Hematopoietic multipotent progenitor cell treated with erythropoietin and hydrocortisone succinate and interleukin-3 and kit ligand, for 17 days (in vitro differentiated cells): ENCODE measurements around the gene SMYD3.

ENCODE experiments used
- DNase-seq: peaks from one replicate; pipeline ENCODE4 v3.0.0-alpha.2; 2015; ENCODE audit warnings: low spot score

Gene SMYD3

DNA sequence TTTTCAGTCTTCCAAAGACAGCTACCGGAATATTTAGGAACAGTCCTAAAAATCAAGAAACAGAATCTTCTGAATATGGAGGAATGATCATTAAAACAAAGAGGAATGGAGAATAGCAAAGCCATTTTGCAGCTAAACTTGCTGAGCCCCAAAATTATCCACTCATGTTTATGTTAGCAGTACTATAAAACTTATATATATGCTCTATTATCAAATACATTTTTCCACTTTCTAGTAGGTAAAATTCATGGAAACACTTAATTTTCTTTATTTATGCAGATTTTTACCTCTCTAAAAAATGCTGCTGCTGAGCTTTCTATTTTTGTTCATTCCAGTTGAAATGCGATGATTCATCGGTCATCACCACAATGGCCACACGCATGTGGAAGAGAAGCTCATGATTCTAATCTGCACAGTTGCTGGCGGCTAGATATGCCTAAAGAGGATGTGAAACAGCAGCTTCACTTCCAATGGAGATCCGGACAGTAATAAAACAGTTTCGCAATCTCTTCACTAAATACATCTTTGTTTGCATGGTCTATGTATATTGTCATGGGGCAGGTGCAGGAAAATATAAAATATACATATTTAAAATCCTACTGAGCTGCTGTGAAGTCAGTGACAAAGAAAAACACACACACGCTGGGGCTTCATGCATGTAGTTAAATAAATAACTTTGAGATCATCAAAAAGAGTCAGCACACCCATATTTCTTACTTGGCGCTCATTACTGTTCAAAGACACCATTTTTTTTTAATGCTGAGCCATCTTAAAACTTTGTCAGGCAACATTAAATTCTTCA, 292.2 kb downstream of the SMYD3 start:
- no peak for DNase-seq

DNA sequence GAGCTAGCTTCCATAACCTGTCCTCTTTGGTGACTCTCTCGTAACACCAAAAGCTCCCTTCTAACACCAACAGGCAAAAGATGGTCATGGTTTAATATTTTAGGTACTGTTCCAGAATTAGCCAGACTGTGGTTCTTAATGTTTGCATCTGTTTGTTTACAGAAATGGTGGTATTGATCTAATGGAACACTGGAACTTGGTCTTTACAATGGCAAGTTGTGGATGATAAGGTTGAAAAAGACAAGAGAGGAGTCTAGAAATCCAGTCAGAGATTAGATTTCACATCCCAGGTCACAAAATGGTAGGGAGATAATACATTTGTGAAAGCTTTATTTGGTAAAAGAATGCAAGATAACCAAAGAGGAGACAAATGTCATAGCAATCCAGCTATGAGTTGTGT, 293.1 kb downstream of the SMYD3 start:
- no peak for DNase-seq

DNA sequence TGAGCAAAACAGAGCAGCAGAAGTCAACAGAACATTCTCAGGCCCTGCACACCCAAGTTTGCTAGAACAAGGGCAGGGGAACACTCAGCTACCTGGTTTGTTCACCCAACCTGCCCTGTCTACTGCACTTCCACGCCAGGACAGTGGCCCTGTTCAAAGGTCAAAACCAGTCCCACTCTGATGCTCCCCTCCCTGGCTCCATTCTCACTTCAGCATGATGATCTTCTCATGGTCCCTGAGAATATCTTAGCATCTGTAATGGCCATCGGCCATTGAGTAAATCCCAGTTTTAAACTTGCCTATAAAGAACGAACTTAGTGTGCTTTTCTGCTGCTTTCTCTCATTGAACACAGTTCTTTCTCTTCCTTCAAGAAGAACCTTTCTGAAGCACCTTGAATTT, 293.6 kb downstream of the SMYD3 start:
- no peak for DNase-seq

DNA sequence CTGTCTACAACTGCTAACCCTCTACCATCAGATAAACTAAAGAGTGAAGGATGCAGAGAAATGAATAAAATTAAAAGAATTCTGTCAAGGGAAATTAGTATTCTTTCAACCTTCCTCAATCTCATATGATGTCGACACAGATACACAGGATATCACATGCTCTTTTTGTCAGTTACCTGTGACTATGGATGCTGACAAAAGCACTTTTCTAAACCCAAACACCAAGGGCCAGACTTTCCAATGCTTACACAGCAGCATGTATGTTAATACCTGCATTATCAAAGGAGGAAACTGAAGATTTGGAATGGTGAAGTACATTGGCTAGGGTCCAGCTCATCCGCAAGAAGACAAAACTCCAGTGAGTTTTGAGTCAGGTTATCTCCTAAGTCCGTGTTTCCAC, 294.0 kb downstream of the SMYD3 start:
- no peak for DNase-seq

DNA sequence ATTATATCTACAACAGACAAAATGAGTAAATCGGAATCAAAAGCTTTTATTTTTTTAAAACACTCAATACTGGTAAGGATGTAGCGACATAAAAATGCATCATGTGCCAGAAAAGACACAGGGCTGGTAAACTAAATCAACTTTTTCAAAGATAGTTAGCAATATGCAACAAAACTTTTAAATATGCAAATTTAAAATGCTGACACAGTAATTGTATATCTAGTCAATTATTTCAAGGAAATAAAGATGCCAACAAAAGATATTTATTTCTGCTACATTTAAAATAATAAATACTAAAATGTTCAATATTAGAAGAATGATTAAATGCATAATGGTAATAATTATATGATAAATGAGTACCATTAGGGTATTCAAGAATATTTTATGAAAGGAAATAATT, 295.1 kb downstream of the SMYD3 start:
- no peak for DNase-seq

DNA sequence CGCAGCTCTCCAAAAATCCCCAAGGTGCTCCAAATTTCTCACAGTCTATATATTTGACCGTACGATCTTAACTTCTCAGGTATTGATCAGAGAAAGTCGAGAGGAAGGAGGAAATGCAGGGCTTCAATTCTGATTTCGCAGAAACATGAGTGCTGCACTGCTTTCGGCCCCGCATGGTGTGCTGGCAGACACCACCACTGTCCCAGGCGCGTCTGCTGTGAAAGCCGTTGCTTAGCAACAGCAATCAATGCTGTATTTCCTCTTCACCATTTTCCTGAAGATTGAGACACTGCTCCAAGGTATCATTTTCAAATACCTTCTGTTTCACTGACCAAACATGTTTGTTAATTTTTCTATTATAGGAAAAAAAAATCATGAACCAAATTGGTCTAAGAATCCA, 296.3 kb downstream of the SMYD3 start:
- DNase-seq, result no peak

DNA sequence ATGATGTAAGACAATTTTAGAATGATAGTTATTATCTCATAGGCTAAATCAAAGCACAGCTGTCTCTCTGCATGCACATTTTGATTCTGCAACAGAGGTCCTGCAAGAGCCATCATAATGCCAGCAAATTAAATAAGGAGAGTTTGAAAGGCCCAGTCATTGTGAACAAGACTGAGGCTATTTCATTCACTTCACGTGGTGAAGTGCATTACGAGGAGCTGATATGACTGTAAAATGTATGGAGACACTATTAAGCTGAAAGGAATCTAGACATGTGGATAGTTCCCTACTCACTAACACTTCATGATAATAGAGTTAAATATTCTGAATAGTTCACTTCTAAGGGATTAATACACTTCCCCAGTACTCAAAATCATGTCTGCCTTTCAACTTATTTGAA, 299.0 kb downstream of the SMYD3 start:
- no peak for DNase-seq

DNA sequence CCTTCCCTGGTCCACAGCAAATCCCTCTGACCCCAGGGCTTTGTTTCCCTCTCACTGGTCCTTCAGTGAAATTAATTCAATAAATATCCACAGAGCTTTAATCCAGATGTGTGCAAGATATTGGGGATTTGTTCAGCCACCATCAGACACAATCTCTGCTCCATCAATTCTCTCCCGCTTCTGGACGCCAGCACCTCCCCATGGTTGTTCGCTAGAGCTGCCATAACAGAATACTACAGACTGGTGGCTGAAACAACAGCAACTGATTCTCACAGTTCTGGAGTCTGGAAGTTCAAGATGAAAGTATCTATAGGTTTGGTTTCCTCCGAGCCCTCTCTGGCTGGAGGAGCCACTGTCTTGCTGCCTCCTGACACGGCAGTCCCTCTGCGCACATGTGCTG, 303.9 kb downstream of the SMYD3 start:
- DNase-seq, result no peak

DNA sequence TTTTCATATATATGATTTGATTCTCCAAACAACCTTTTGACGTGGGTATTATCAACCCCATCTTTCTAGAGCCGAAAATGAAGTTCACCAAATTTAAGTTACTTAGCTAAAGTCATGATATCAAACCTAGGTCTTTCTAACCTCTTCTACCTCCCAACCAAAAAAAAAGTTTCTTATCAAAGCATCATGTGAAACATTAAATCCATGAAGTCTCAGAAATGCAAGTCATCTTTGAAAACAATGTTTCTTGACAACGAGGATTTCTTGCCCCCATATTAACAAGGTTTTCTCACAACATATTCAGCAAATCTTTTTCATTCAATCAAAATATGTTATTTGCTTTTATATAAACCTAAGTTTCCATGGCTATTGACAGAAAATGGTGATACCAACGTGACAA, 306.3 kb downstream of the SMYD3 start:
- DNase-seq, result no peak

DNA sequence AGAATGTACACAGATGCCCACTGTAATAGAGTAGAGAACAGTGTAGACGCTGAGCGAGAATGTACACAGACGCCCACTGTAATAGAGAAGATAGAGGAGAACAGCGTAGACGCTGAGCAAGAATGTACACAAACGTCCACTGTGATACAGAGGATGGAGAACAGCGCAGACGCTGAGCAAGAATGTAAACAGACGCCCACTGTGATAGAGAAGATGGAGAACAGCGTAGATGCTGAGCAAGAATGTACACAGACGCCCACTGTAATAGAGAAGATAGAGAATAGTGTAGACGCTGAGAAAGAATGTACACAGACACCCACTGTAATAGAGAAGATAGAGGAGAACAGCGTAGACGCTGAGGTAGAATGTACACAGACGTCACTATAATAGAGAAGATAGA, 306.9 kb downstream of the SMYD3 start:
- DNase-seq, result no peak

DNA sequence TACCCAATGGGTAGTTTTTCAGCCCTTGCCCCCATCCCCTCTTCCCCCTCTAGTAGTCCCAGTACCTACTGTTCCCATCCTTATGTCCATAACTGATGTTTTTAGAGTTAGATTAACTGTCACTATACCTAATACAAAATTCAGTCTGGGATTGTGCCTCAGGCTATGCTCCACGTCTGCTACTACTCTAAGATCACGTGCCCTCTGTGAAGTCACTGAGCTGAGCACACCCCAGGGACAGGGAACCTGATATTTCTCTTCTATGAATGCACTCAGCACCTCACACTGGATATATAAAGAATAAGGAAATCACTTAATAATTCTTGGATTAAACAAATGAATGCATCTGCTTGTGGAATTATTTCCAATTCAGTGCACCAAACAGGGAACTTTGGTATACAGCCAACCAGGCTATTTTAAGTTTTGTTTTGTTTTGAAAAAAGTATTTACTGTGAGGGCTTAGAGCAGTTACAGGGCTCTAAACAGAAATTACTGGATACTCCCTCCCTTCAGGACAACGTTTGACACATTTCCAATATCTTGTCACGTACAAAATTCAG, 307.9 kb downstream of the SMYD3 start:
- no peak for DNase-seq

DNA sequence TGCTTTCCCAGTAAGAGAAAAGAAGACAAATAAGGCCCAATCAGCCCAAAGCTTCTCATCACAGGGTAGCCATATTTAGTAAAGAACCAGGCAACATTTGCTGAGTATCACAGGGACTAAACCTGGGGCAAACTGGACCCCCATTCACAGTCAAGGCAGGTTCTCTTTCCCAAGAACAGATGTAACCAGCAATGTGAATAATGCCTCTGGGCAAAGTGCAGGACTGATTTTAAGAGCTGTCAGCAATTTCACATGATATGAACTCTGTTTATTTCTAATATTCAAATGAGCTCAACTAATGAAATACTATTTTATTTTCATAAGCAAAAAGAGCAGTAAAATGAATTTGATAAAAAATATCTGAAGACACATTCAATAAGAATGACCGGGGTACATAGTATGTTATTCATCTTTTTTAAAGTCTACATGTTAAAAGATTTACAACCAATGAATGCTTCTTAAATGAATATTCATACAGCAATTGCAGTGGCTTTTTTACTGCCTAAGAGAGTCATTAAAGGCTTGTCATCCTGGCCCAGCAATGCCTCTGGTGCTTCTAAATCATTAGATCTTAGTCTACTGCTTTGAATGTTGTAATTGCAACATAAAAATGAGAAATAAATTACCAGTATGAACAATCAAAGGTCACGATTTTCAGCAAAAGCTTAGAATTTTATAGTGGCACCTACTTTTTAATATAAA, 308.8 kb downstream of the SMYD3 start:
- no peak for DNase-seq

DNA sequence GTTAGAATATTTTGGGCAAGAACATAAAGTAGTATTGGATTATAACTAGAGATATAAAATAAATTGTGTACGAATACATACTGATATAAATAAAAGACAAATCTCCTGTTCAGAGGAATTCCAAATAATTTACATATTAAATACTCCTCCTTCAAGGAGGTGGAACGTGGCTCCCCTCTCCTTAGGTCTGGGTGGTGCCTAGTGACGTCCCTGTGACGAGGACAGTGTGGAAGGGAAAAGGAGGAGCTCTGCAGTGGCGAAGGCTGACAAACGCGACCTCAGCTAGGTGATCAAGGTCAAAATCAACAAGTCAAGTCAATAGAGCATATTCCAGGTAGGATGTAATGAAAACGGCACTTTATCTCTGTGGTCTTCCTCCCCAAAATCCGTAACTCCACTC, 310.0 kb downstream of the SMYD3 start:
- DNase-seq, result no peak

DNA sequence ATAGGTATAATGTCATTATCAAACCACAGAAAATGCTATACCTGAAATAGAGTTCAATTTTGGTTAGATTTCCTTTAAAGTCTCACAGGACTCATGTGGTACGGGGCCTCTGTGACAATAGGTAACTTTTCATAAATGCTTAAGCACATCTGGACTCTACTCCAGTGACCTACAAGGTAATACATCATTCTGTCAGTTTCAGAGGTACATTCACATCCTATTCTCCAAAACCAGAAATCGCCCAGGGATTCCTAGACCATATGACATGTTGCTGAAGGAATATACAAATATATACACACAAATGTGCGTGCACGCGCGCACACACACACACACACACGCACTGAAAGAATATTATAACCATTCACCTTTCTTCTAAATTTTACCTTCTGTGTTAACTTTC, 311.8 kb downstream of the SMYD3 start:
- no peak for DNase-seq

DNA sequence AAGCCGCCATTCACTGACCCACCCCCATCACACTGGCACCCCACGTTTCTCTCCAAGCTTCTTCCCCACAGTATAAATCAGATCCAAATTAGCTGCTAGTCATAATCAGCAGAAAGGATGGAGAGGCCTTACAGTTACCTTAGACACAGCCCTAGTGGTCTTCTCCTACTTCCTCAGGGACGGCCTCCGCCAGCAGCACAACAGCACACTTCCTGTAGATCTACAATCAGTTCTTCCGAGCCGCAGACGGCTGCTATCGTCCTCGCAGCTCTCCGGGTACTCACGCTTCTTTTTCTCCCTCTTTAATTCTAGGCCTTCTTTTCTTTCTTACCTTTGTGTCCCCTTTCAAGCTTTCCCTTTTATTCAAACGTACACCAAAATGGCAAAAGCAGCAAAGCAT, 313.5 kb downstream of the SMYD3 start:
- DNase-seq, result no peak

DNA sequence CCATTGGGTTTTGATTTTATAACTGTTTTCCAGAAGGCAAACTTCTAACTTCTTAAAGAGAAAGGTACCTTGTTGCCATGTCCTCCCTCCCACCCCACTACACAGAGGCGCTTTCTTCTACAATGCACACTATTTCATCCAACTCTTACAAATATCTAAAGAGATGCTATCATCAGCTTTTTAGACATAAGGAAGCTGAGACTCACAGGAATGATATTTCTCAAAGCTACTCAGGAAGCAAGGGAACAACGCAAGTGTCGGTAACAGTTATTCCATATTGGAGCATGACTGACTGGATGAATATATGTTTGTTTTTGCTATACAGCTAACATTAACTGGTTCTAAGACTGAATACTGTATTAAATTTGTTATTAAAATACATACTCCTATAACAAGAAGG, 318.0 kb downstream of the SMYD3 start:
- no peak for DNase-seq

DNA sequence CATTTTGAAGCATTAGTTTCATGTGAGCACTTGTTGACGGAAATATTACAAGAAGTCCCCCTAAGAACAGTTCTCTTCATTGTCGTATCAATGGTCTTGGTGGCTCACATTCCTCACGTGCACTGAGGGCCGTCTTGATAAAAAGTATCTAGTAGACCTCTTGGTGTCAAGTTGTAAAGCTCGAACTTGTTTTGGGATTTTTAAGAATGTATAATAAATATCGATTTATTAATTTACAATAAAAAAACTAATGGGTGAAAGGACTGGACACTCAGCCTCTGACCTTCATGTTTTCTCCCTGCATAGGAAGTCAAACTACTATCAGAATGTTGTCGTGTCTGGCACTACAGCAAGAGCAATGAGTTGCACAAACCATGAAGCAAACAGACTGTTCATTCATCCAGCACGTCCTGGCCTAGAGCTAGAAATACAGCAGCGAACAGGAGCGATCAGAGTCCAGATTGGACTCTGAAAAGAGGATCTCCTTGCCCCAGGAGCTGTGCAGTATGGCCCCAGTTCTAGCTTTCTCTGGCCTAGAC, 319.2 kb downstream of the SMYD3 start:
- DNase-seq, result no peak

DNA sequence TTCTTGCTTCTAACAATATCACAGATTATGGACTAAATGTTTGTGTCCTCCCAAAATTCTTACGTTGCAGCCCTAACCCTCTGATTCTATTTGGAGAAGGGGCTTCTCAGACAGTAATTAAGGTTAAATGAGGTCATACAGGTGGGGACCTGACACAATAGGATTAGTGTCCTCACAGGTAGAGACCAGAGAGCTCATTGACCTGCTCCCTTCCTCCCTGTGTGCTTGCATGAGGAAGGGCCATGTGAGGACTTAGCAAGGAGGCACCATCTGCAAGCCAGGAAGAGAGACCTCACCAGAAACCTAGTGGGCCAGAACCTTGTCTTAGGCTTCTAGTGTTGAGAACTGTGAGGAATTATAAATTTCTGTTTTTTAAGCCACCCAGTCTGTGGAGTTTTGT, 322.6 kb downstream of the SMYD3 start:
- no peak for DNase-seq

DNA sequence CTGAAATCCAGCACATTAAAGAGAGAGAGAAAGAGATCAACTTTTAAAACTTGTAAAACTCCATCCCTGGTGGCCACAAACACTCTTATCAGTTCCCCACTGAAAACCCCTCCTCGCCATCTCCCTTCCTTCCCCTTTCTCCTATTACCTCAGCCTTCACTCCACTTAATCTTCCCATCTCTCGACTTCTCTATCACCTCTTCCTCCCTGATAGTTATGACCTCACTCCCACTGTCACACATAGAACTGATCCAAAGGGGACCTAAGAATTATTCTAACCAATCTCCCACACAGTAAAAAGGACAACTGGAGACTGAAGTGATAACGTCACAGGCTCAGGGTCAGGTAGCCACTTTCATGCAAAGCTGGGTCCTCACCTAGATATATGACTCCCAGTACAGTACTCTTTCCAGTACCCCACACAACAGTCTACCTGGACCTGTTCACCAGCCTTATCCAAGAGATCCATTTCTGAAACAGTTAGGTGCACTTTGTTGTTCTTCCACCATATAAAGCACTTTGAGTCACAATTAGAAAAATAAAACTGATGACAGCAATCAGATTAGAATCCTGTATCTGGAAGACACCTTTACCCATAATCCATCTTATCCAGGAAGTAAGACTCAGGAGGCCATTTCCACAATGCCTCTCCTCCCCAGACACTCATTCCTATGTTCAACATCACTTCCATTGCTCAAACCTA, 324.8 kb downstream of the SMYD3 start:
- DNase-seq, result no peak

DNA sequence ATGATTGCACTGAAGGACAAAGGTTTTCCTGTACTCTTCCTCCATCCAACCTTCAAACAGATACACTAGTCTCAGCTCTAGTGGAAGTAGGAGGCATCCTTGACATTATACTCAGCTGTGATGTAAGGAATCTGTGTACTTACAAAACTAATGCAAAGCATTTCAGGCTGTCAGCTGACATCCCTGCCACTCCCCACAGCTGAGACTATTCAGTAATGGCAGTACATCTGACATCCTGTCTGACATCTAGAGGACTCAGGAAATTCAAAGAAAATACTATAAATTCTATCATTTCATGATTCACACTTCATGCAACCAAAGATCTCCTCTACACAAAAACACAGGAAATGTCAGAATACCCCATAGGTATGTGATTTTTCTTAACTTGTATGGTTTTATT, 325.8 kb downstream of the SMYD3 start:
- no peak for DNase-seq

DNA sequence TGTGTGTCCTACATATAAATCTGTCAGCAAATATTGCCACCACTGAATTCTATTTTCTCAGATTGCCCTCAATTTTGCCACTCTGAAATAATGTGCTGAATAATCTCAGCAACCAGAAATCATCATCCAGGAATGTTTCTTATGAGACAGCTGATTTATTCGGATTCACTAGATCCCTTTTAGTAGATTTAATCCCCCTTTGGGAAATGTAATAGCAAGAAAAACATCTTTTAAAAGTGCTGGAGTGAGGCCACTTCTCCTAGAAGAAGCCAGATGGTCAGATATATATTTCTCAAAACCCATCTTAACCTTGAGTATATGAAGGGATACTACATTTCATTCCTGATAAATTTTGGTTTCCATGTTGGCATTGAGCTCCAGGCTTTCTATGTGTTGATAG, 327.7 kb downstream of the SMYD3 start:
- DNase-seq, result no peak

DNA sequence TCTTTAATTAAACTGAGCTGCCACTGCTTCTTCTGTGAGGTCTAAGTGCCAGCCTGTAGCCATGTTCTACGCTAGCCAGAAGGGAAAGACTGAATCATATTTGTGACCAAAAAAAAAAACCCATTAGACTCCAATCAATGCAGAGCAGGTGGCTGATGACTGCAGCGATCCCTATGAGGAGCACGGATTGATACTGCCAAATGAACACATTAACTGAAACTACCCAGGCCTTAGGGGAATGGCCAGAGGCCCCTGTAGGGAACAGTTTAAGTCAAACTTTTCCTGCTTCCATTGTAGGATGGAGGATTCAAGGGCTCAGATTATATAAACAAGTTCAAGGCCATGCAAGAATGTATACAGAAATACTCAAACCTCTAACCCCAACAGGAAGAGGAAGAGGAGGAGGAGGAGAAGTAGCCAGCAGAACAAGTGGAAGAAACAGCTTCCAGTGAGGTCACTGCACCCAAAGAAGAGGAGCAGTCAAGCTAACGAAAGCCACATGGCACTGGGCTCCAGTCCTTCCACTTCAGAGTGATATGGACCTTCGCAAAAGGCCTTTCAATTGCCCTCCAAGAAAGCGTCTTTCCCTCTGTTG, 328.3 kb downstream of the SMYD3 start:
- DNase-seq, result no peak
